ENCODE results near the gene LRBA. TPM values are rescaled to one million over a fixed set of nuclear protein-coding genes. Genes with fewer than 3 reads are reported as not detected.

The LRBA gene
- total RNA-seq, 1 donor from 2014 or later = 28.2 TPM

DNA sequence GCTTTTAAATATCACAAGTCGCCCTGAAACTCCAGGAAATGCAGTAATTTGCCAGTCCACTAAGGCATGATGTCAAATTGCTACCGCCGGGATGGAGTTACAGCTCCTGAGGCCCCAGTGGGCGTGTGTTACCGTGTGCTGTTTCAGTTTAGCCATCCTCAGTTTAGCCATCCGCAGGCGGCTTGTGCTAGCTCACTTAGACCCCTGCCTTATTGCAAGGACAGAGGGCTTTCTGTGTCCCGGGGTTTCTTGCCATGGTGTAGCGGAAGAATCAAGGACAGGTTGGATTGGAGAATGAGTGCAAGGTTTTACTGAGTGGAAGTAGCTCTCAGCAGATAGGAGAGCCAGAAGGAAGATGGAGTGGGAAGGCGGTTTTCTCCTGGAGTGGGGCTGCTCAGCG lies 33.8 kb upstream of the LRBA start:
- Mint-ChIP-seq H3K27ac (ENCODE audit: unreplicated experiment) (no peak overlapping the region), H3K4me1 (no peaks in the 10 kb centered on the region), H3K4me3 (no peak overlapping the region), H3K9me3 (no peaks in the 10 kb centered on the region), H3K36me3 (ENCODE audit: low read depth) (no peaks in the 10 kb centered on the region), H3K27me3 (ENCODE audit: low read depth) (no peaks in the 10 kb centered on the region)
- no peak for DNase-seq (ENCODE audit: low read depth, low spot score)
- TF ChIP-seq, protein P1, sequence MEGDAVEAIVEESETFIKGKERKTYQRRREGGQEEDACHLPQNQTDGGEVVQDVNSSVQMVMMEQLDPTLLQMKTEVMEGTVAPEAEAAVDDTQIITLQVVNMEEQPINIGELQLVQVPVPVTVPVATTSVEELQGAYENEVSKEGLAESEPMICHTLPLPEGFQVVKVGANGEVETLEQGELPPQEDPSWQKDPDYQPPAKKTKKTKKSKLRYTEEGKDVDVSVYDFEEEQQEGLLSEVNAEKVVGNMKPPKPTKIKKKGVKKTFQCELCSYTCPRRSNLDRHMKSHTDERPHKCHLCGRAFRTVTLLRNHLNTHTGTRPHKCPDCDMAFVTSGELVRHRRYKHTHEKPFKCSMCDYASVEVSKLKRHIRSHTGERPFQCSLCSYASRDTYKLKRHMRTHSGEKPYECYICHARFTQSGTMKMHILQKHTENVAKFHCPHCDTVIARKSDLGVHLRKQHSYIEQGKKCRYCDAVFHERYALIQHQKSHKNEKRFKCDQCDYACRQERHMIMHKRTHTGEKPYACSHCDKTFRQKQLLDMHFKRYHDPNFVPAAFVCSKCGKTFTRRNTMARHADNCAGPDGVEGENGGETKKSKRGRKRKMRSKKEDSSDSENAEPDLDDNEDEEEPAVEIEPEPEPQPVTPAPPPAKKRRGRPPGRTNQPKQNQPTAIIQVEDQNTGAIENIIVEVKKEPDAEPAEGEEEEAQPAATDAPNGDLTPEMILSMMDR (conservative IDR thresholded peaks at IDR 0.05) = no peak

DNA sequence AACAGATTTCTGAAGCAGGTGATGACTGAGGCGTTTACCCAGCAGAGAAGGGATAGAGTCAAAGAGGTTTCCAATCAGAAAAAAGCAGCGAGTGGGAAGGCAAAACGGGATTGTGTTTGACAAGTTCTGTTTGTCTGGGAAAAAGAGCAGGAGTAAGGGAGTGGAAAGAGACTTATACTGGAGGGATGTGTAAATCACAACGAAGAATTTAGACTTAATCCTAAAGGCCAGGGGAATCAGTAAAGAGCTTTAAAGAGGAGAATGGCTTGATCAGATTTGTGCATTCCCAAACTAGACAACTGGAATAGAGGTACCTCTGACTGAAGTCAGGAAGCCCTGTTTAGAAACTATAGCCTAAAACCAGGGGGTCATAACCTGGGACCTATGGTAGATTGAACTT lies 31.5 kb upstream of the LRBA start:
- Mint-ChIP-seq H3K4me1 (no peaks in the 10 kb centered on the region), H3K9me3 (no peaks in the 10 kb centered on the region), H3K27ac (ENCODE audit: unreplicated experiment) (no peak overlapping the region), H3K27me3 (ENCODE audit: low read depth) (no peaks in the 10 kb centered on the region), H3K4me3 (no peak overlapping the region), H3K36me3 (ENCODE audit: low read depth) (no peaks in the 10 kb centered on the region)
- TF ChIP-seq, protein P1 (conservative IDR thresholded peaks at IDR 0.05) = no peak
- DNase-seq (ENCODE audit: low read depth, low spot score) = no peak

DNA sequence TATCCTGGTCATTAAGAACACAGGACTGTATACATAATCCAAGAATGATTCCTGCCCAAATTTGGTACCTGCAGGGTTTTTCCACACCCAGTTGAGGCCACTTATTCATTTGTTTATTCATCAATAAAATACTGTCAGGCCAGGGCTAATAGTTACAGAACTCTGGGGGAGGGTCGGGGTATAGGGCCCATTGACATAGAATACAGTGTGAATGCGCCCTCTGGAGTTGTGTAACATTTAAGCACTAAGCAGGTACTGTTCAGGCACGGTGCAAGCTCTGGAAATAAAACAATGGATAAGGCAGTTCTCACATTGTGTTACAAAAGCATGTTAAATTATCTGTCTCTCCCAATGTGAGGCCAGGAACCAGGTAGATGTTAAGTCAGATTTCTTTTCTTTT lies 30.8 kb upstream of the LRBA start:
- H3K36me3 Mint-ChIP-seq (ENCODE audit: low read depth) = no peaks in the 10 kb centered on the region
- DNase-seq (ENCODE audit: low read depth, low spot score) = no peak
- H3K4me1 Mint-ChIP-seq = no peaks in the 10 kb centered on the region
- H3K27me3 Mint-ChIP-seq (ENCODE audit: low read depth) = no peaks in the 10 kb centered on the region
- TF ChIP-seq, protein P1 (conservative IDR thresholded peaks at IDR 0.05) = peak; percentile 37
- H3K27ac Mint-ChIP-seq (ENCODE audit: unreplicated experiment) = no peak overlapping the region
- no peak overlapping the region for H3K4me3 Mint-ChIP-seq
- no peaks in the 10 kb centered on the region for H3K9me3 Mint-ChIP-seq

DNA sequence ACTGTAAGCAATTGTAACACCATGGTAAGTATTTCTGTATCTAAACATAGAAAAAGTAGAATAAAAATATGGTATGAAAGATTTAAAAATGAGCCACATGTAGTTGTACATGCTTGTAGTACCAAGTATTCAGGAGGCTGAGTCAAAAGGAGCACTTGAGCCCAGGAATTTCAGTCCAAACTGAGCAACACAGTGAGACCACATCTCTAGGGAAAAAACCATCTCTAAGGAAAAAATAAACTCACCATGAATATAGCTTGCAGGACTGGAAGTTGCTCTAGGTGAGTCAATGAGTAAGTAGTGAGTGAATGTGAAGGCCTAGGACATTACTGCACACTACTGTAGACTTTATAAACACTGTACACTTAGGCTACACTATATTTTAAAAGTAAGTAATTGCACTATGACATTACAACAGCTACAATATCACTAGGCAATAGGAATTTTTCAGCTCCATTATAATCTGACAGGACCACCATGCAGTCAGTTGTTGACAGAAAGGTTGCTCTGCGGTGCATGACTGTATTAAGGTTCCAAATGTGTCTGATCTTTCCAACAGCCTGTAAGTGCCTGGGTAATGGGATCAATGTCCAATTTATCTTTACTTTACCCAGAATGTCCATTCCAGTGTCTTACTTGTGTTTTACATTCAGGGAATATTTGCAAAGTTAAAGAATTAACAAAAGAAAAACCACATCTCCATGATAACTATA lies 28.9 kb upstream of the LRBA start:
- no peak overlapping the region for H3K4me3 Mint-ChIP-seq
- H3K36me3 Mint-ChIP-seq (ENCODE audit: low read depth) = no peaks in the 10 kb centered on the region
- TF ChIP-seq, protein P1 (conservative IDR thresholded peaks at IDR 0.05) = no peak
- no peaks in the 10 kb centered on the region for H3K27me3 Mint-ChIP-seq (ENCODE audit: low read depth)
- DNase-seq (ENCODE audit: low read depth, low spot score) = no peak
- H3K4me1 Mint-ChIP-seq = no peaks in the 10 kb centered on the region
- no peaks in the 10 kb centered on the region for H3K9me3 Mint-ChIP-seq
- no peak overlapping the region for H3K27ac Mint-ChIP-seq (ENCODE audit: unreplicated experiment)

DNA sequence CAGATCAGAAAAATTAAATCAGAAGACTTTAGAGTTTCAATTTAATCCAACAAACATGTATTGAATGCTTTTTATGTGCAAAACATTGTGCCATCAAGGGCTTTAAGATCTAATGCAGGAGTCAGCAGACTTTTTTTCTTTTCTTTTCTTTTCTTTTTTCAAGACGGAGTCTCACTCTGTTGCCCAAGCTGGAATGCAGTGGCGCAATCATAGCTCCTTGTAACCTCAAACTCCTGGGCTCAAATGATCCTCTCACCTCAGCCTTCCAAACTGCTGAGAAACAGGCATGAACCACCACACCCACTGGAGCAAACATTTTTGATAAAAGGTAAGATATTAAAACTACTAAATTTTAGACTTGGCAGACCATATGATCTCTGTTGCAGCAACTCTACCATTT lies 24.6 kb upstream of the LRBA start:
- Mint-ChIP-seq H3K27me3 (ENCODE audit: low read depth) (no peaks in the 10 kb centered on the region), H3K9me3 (no peaks in the 10 kb centered on the region), H3K27ac (ENCODE audit: unreplicated experiment) (no peak overlapping the region), H3K4me3 (no peak overlapping the region), H3K36me3 (ENCODE audit: low read depth) (no peaks in the 10 kb centered on the region), H3K4me1 (no peaks in the 10 kb centered on the region)
- DNase-seq (ENCODE audit: low read depth, low spot score) = no peak
- TF ChIP-seq, protein P1 (conservative IDR thresholded peaks at IDR 0.05) = no peak
